SK-N-MC (cell line): ENCODE data around the gene GUCD1.

Experiments
- EZH2 ChIP-seq: fragments of 200-600 bp; sonication (generic); IDR thresholded peaks from one replicate; pipeline ENCODE4 v1.6.1; 2017; ENCODE audit warnings: antibody characterized with exemption
- FOXP2 ChIP-seq: optimal IDR thresholded peaks from 2 replicates; pipeline ENCODE3; 2011; ENCODE audit warnings: mild to moderate bottlenecking, moderate library complexity; ENCODE audit not compliant: insufficient read depth; ENCODE audit errors: extremely low read length, control extremely low read depth
- POLR2AphosphoS5 ChIP-seq: IDR thresholded peaks from 2 replicates; pipeline ENCODE4 v1.6.1; 2012; ENCODE audit warnings: mild to moderate bottlenecking, low read depth, low read length, borderline replicate concordance

- no peak for TF ChIP-seq EZH2
- TF ChIP-seq FOXP2 = no peak
- no peak for TF ChIP-seq POLR2AphosphoS5
Observed at GRCh38 chr22:24566899-24567511, 12.1 kb upstream of the GUCD1 start.
